Activated CD8-positive, alpha-beta memory T cell treated with anti-CD3 and anti-CD28 coated beads, Interleukin-2, amount 50 U/mL, for 4 hours (primary cell): ENCODE data around the gene CKB.

Experiments
- DNase-seq: peaks from one replicate; pipeline ENCODE4 v3.0.0-alpha.2; 2020

Gene CKB

GRCh38 chr14:103549361-103550311 lies 27.0 kb upstream of the CKB start:
- peak; percentile 15 for DNase-seq

GRCh38 chr14:103548463-103549351 lies 26.1 kb upstream of the CKB start:
- DNase-seq: peak; percentile 9

- peak; percentile 7 for DNase-seq
These were observed 25.4 kb upstream of the CKB start for GRCh38 chr14:103547941-103548462.

- no peak for DNase-seq
These were observed 24.9 kb upstream of the CKB start for GRCh38 chr14:103547455-103547940.

DNA sequence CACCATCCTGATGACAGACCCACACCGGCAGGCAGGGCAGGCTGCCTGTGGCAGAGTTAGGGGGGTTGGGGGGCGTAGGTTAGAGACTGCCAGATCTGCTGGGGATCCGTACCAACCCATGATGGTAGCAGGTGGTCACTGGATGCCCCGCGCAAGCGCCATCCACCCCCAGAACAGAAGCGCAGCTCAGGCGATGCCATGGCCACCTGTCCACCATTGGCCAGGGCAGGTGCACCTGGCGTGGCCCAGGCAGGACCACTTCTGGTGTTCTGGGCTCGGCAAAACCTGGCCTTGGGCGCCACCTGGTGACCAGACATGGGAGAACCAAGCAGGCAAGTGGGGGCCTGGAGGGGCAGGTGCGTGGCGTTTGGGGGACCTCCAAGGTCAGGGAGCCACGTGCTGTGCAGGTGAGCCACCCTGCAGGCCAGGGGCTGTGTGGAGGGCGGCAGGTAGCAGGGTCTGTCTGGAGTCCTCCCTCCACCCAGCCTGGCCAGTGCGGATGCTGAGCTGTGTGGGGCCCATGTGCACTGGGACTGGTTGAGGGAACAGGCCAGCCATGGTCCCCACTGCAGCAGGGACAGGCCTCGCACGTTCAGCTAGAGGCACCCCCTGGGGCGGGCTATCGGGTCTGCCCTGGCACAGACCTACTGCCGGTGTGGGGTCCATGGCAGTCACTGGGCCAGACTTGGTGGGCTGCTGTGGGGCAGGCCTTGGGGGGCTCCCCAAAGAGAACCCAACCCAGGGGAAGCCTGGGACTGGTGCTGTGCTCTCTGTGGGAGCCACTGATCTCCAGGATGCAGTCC lies 24.2 kb upstream of the CKB start:
- DNase-seq: peak; percentile 82

- DNase-seq: peak; percentile 14
These were observed 23.5 kb upstream of the CKB start for GRCh38 chr14:103545915-103546651.

DNA sequence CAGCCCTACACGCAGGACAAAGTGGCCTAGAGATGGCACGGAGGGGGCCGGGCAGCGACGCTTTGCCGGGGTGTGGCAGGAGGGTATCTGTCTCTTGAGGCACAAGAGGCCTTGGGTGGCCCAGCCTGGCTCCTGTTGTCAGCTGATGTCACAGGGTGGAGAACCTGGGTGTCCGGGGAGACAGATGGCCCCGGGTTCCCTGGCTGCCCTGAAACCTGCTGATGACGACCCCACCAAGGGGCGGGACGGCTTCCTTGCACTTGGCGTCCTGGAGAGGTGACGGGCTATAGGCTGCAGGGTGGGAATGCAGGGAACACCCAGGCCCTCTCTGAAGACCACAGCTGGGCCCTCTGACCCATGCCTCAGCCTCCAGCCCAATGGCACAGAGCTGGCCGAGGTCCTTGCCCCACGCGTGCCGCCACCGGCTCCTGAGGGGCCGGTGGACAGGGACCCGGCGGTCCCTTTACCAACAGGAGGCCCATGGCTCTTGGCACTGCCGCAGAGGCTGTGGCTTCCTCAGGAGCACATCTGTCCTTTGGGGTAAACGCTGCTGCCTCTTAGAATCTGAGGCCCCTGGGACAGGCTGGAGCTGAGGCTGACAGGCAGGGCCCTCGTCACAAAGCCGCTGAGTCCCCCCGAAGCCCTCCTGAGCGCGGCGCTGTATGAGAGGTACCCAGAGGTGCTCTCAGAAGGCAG lies 22.7 kb upstream of the CKB start:
- DNase-seq: peak; percentile 13

DNA sequence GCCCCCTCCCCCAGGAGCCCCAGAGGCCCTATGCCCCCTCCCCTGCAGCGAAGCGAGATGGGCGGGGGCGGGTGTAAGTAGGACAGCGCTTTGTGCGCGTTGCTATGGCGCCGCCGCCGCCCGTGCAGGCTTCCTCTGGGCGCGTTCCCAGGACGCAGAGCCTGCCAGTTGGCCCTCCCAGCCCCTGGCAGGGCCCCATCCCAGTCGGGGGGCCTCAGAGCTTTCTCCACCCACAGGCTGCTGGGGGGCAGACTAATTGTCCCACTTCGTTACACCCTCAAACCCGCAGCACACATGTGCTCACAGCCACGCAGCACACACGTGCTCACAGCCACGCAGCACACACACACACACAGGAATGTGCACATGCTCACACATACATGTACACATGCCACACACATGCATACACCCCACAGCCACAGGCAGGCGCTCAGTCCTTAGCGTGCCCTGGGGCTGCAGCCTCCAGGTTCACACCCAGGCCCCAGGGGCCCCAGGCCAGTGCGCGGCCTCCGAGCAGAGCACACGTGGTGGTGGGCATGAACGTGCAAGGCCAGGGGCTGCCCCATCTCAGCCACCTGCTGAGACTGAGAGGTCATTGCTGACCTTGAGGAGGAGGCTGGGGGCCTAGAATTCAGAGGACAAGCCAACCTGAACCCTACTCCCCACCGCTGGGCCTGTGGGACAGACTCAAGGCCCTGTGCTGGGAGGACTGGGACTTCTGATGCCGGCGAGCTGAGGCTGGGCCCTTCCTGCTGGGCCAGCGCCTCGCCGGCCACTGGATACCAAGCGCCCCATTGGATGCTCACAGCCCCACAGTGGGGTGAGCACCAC lies 22.0 kb upstream of the CKB start:
- DNase-seq: peak; percentile 11

DNA sequence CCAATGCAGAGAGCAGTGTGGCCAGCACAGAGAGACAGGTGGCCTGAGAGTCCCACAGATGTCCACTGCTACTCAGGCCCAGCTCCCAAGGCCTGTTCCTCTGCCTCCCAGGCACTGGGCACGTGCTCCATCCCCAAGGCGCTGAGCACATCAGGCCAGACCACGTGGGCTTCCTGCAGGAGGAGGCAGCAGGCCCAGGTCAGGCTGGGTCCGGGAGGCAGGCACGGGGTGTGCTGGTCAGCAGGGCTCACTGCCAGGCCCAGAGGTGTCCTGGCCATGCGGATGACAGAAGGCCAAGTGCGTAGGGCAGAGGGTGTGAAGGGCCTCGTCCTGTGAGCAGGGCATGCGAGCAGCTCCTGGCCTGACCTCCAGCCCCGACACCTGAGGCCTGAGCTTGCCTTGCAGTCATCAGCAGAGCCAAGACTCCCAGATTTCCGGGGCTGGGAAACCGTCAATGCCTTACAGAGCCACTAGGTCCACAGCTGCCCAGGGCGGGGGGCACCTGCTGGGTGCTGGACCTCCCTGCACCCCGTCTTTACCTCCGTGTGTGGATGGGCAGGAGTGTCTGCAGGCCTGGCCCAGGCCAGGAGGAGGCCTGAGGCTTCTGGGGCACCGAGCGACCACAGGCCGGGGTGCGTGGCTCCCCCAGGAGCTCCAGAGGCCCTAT lies 21.2 kb upstream of the CKB start:
- DNase-seq: no peak

GRCh38 chr14:103543140-103543539 lies 20.5 kb upstream of the CKB start:
- DNase-seq: no peak

- no peak for DNase-seq
These were observed 20.0 kb upstream of the CKB start for GRCh38 chr14:103542605-103543088.

- no peak for DNase-seq
These were observed 19.3 kb upstream of the CKB start for GRCh38 chr14:103541709-103542604.

DNA sequence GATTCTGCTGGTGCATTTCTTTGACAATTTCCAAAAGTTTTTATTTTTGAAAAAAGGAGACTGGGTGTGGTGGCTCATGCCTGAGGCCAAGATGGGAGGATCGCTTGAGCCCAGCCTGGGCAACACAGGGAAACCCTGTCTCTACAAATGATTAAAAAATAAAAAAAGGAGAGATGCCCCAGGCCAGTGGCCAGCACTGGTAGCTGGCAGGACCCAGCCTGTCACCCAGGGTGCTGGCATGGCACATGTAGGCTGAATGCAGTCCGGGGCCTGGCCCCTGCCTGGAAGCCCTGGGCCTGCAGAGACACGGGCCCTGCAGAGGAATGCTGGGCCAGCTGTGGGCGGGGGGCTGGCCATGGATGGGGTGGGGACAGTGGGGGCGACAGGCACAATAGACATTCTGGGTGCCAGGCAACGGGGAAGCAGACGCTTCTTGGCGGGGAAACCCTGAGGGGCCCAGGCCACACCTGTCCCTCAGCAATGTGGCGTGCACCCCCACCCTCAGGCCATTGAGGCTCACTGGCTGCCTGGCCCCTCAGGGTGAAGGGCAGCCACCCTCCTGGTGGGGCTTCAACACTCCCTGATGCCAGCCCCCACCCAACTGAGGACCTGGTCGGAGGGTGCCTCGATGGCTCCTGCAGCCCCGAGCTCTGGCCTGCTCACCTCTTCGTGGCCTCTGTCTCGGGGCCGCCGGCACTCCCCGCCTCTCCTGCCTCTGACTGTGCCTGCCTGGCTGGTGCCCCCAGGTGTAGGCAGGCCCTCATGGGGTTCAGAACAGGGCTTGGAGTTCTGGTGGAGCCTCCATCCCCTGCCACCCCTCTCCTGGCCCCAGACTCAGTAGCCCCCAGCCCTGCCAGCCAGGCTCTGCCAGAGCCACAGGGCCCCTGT lies 18.4 kb upstream of the CKB start:
- no peak for DNase-seq

DNA sequence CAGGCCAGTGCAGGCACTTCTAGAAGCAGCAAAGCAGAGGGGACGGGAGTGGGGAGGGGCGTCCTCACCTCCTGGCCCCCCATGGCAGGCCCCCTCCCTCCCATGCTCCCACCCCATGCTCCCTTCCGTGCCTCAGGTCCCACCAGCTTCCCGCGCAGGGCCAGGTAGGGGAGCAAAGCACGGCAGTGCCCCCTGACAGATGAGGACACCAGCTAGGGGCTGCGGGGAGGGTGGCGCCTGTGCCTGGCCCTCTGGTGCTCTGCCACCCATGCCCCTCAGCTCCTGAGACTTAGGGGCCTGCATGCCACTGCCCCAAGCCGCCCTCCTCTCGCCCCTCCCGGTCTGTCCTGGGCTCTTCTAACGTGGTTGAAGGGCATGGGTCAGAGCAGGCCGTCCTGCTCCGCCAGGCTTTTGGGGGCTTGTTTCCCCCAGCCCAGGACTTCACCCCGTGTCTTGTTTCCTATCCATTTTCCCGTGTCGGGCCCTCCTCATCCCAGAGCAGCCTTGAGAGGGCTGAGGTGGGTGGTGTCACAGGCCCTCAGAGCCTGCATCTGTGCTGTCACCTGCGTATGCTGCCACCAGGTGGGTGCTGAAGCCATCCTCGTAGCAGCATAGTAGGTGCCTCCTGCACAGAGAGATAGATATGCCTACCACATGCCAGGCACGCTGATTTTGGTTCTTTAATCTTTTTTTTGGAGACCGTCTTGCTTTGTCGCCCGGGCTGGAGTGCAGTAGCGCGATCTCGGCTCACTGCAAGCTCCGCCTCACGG lies 16.6 kb upstream of the CKB start:
- DNase-seq: no peak

DNA sequence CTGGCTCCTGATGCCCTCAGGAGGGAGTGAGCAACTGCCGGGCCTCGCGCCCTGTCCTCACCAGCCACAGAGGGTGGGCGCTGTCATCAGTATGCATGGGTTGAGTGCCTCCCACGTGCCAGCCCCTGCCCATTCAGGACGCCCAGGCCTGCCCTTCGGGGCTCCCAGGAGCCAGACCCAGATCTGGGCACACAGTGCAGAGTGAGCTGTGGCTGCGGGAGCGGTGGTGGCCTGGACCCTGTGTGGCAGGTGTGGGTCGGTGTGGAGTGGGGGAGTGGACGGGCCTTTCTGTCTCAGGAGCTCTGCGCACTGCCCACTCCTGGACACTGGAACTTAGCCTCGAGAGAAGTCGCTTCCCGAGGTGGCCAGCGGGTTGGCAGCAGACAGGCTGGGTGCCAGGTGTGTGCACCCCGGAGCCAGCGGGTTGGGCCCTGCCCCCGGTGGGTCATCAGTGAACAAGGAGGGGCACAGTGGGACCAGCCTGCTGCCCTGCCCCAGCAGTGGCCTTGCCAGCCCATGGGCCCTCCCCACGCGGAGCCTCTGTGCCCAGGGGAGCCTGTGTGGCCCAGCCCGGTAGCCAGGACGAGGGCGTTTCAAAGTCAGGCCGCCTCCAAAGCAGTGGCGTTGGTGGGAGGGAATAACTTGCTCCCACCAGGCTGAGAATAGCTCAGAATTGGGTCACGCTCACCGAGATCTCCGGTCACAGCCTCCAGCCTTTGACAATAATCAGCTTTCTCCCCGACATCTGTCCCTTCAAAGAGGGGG lies 15.8 kb upstream of the CKB start:
- no peak for DNase-seq
